Inferior parietal cortex (tissue), 1 donor: ENCODE measurements around the gene AASDH.
"Not testable (repeated sequence)": the region's sequence is repeated elsewhere in the genome, so short reads cannot be mapped to it uniquely, and the experiment has no call there.

ENCODE experiments used
- DNase-seq: peaks from one replicate; pipeline ENCODE4 v3.0.0-alpha.2; 2016; ENCODE audit errors: extremely low spot score

Gene AASDH

DNA sequence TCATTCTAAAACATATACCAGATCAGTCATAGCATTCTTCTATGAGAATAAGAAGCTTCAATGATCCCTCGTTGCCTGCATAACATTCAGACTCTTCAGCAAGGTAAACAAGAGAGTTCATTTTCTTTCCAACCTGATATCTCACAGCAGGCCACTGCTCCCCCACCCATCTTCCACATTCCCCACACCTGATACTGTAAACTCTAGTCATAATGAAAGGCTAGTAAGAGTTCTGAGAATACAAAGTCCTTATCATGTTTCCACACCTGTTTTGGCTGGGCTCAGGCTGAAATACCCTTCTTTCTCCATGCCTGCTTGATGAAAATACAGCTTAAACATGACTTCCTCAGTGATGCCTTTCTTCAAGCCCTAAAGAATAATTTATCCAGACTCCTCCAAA, 2.3 kb upstream of the AASDH start:
- DNase-seq, result no peak

- DNase-seq, result peak; percentile 14
These were observed 1.0 kb upstream of the AASDH start for GRCh38 chr4:56388306-56388705.

- no peak for DNase-seq
These were observed 1.2 kb downstream of the AASDH start for GRCh38 chr4:56386091-56386490.

GRCh38 chr4:56375458-56375857, 11.8 kb downstream of the AASDH start:
- no peak for DNase-seq

DNA sequence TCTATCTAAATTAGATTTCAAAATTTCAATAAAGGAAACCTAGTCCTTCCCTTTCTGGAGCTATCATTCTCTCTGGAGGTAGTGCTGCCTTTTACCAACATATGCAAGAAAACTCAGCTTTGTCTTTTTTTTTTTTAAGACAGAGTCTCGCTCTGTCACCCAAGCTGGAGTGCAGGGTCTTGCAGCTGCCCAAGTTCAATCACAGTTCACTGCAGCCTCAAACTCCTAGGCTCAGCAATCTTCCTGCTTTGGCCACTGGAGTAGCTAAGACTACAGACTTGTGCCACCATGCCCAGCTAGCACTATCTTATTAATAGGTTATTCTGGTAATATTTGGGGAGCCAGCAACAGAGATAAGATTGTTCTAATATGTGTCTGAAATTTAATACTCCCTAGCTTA, 12.3 kb downstream of the AASDH start:
- no peak for DNase-seq

GRCh38 chr4:56372774-56373173, 14.5 kb downstream of the AASDH start:
- DNase-seq, result no peak

- no peak for DNase-seq
These were observed 15.7 kb downstream of the AASDH start for GRCh38 chr4:56371426-56372220.

DNA sequence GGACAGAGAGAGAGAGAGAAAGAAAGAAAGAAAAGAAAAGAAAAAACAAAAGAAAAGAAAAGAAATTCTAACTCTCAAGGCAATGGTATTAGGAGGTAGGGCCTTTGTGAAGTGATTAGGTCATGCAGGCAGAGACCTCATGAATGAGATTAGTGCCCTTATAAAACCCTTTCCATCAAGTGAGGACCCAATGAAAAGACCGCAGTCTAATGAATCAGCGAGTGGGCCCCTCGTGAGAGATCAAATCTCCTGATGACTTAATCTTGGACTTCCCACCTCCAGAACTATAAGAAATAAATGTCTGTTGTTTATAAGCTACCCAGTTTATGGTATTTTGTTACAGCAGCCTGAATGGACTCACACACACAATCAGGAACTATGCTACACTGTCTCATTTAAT, 16.9 kb downstream of the AASDH start:
- DNase-seq, result no peak

DNA sequence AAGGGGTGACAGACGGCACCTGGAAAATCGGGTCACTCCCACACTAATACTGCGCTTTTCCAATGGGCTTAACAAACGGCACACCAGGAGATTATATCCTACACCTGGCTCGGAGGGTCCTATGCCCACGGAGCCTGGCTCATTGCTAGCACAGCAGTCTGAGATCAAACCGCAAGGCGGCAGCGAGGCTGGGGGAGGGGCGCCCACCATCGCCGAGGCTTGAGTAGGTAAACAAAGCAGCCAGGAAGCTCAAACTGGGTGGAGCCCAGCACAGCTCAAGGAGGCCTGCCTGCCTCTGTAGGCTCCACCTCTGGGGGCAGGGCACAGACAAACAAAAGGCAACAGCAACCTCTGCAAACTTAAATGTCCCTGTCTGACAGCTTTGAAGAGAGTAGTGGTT, 24.3 kb downstream of the AASDH start:
- DNase-seq, result not testable (repeated sequence)

- DNase-seq, result no peak
These were observed 27.2 kb downstream of the AASDH start for GRCh38 chr4:56360071-56360470.

DNA sequence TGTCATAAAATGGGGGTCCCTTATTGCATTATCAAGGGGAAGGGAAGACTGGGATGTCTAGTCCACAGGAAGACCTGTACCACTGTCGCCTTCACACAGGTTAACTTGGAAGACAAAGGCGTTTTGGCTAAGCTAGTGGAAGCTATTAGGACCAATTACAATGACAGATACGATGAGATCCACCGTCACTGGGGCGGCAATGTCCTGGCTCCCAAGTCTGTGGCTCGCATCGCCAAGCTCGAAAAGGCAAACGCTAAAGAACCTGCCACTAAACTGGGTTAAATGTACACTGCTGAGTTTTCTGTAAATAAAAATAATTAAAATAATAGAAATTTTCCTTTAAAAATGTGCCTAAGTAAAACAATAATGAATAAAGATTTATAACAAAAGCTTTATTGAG, 30.6 kb downstream of the AASDH start:
- no peak for DNase-seq

DNA sequence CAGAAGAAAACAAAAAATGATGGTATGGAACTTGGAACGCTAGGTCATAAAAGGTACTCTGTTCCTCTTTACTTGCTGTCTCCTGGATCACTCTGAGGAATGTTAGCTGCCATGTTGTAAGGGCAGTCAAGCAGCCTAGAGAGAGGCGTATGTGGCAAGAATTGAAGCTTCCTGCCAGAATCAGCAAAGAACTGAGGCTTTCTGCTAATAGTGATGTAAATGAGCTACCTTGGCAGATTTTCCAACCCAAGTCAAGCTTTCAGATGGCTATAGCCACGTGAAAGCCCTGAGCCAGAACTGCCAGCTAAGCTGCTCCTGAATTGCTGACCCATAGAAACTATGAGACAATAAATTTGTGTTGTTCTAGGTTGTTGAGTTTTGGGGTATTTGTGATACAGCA, 38.7 kb downstream of the AASDH start:
- DNase-seq, result no peak

DNA sequence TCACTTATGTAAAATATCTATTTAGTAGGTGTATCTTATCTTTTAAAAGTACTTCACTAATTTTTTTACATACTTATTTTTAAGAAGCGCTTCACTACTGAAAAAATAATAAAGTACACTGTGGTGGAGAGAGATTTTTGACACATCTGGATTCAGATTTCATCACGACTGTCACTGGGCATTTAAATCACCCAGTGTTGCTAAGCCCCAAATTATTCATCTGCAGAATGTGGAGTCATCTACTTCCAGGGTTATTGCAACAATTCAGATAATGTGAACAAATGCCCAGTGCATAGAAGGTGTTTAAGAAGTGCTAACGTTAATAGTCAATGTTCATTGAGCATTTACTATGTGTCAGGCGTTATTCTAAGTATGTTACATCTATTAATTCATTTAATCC, 41.8 kb downstream of the AASDH start:
- DNase-seq, result no peak

GRCh38 chr4:56342746-56343145, 44.5 kb downstream of the AASDH start:
- DNase-seq, result no peak

GRCh38 chr4:56330691-56331090, 56.6 kb downstream of the AASDH start:
- no peak for DNase-seq

GRCh38 chr4:56326363-56326762, 60.9 kb downstream of the AASDH start:
- no peak for DNase-seq

GRCh38 chr4:56324011-56324610, 63.2 kb downstream of the AASDH start:
- no peak for DNase-seq

- no peak for DNase-seq
These were observed 64.0 kb downstream of the AASDH start for GRCh38 chr4:56323327-56323726.

DNA sequence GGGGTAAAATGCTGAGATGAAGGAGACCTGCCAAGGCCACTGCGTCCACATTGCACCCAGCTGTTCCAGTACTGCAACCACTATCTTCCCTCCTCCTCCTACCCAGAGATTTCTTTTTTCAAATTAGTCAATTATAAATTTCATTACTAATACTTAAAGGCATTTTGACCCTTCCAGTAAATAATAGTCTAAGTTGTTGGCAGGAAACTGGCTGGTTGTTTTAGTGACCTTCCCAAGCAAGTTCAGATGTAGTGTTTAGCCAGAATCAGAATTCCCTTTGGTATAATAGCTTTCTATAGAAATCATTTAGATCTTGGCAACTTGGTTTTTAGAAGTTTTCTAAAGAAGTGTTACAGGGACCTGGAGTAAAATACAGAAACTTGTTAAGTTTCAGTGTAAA, 66.0 kb downstream of the AASDH start:
- no peak for DNase-seq

DNA sequence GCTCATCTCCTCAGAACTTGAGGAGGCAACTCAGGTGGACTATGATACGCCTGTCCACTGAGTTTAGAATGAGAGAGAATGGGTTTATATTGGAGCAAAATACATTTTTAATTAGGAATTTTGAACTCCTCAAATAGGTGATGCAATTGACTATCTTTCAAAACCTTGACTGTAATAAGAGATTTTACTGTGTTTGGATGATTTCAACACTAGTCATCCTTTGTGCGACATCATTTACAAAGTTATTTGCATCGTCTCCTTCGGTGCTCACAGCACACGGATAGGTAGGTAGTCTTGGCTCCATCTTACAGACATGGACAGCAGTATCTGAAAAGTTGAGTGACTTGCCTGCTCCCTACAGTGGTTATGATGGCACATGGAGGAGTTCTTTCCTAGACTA, 67.0 kb downstream of the AASDH start:
- DNase-seq, result no peak

DNA sequence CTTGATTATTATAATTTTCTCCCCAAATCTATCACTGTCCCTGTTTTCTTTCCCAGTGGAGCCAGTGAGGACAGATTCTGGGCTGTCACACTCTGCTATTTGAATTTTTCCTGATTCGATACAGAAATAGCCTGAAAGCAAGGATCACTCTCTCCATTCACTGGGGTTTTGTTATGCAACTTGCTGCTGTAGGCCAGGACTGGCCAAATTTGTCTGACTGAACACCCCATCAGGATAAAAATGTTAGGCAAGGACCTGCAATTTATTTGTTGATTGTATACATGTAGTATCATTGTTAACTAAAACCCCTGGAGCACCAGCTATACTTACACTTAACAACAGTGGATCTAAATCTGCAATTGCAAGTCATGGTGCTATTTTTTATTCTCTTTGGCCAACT, 68.7 kb downstream of the AASDH start:
- no peak for DNase-seq

DNA sequence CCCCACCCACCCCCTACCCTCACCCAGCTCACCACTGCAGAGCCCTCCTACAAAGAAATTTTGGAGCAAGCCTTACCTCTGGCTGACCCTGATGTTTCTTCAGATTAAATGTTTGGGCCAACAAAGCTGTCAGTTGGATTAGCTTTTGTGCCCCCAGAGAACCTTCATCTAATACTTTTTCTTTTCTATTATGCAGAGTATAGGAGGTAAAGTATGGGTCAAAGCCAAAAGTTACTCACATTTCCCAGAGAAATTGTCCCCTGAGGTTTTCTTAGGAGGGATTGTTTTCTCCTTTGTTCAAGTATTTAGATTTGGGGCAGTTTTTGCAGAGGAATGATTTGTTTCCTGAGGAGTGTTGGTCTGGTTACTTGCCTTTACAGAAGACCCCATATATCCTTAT, 69.5 kb downstream of the AASDH start:
- no peak for DNase-seq

DNA sequence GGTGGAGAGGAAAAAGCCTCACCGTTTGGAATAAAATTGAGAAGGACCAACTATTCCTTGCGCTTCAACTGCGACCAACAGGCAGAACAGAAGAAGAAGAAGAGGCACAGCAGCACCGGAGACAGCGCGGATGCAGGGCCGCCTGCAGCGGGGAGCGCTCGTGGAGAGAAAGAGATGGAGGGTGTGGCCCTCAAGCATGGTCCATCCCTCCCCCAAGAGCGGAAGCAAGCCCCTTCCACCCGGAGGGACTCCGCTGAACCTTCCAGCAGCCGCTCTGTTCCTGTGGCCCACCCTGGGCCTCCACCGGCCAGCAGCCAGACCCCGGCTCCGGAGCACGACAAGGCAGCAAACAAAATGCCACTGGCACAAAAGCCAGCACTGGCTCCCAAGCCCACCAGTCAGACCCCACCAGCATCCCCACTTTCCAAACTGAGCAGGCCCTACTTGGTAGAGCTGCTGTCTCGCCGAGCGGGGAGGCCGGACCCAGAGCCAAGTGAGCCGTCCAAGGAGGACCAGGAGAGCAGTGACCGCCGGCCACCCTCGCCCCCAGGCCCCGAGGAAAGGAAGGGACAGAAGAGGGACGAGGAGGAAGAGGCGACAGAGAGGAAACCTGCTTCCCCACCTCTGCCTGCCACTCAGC, 71.2 kb downstream of the AASDH start:
- no peak for DNase-seq
